ENCODE data around the gene GORASP2.

GRCh38 chr2:170969872-170970496 is 40.9 kb downstream of the GORASP2 start:
- TF ChIP-seq, protein P1, sequence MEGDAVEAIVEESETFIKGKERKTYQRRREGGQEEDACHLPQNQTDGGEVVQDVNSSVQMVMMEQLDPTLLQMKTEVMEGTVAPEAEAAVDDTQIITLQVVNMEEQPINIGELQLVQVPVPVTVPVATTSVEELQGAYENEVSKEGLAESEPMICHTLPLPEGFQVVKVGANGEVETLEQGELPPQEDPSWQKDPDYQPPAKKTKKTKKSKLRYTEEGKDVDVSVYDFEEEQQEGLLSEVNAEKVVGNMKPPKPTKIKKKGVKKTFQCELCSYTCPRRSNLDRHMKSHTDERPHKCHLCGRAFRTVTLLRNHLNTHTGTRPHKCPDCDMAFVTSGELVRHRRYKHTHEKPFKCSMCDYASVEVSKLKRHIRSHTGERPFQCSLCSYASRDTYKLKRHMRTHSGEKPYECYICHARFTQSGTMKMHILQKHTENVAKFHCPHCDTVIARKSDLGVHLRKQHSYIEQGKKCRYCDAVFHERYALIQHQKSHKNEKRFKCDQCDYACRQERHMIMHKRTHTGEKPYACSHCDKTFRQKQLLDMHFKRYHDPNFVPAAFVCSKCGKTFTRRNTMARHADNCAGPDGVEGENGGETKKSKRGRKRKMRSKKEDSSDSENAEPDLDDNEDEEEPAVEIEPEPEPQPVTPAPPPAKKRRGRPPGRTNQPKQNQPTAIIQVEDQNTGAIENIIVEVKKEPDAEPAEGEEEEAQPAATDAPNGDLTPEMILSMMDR (IDR thresholded peaks at IDR 0.05; ENCODE audit: low read length) = no peak
- TF ChIP-seq EZH2 (IDR thresholded peaks at IDR 0.05; ENCODE audit: borderline replicate concordance, low read length) = no peak

Measured in OCI-LY1 (cell line).